HFF-Myc (cell line): ENCODE data around the gene ARHGEF9.

Experiments used
- DNase-seq: peaks from one replicate; pipeline ENCODE4 v3.0.0-alpha.2; 2011; ENCODE audit warnings: low read depth; ENCODE audit errors: extremely low read depth
- H3K4me3 ChIP-seq: replicated peaks from 2 replicates; pipeline ENCODE4 v1.5.1; 2011; ENCODE audit warnings: low read depth, mild to moderate bottlenecking, control low read depth, low read length
- CTCF ChIP-seq: IDR thresholded peaks from 2 replicates; pipeline ENCODE4 v1.5.1; 2012; ENCODE audit warnings: mild to moderate bottlenecking, low read depth, low read length, control low read depth; ENCODE audit errors: missing control alignments

Gene ARHGEF9

GRCh38 chrX:63785708-63786040 lies 660 bp upstream of the ARHGEF9 start:
- no peak for DNase-seq
- H3K4me3 ChIP-seq, result no peak overlapping the region
- no peak for TF ChIP-seq CTCF

- no peak for DNase-seq
- no peak for TF ChIP-seq CTCF
These were observed 590 bp downstream of the ARHGEF9 start for GRCh38 chrX:63784346-63784901.

GRCh38 chrX:63782515-63782914 lies 2.5 kb downstream of the ARHGEF9 start:
- DNase-seq, result no peak
- no peak for TF ChIP-seq CTCF
- no peak overlapping the region for H3K4me3 ChIP-seq

More at GRCh38 chrX:63784346-63784901, 590 bp downstream of the ARHGEF9 start:
- H3K4me3 ChIP-seq, result no peak overlapping the region

GRCh38 chrX:63768760-63769159 lies 16.3 kb downstream of the ARHGEF9 start:
- no peak overlapping the region for H3K4me3 ChIP-seq
- no peak for DNase-seq
- TF ChIP-seq CTCF, result no peak

GRCh38 chrX:63765712-63766111 lies 19.3 kb downstream of the ARHGEF9 start:
- H3K4me3 ChIP-seq, result no peak overlapping the region
- TF ChIP-seq CTCF, result no peak
- no peak for DNase-seq

GRCh38 chrX:63764946-63765345 lies 20.1 kb downstream of the ARHGEF9 start:
- no peak overlapping the region for H3K4me3 ChIP-seq
- DNase-seq, result no peak
- no peak for TF ChIP-seq CTCF

GRCh38 chrX:63761639-63762038 lies 23.4 kb downstream of the ARHGEF9 start:
- H3K4me3 ChIP-seq, result no peak overlapping the region
- TF ChIP-seq CTCF, result no peak
- no peak for DNase-seq
